ENCODE results near the gene TWIST1.

Gene TWIST1

GRCh38 chr7:19117091-19117869, at the start of gene TWIST1:
Gene TWIST1, minus strand, starts transcription at chr7:19117636. Its CDS starts 315 bp downstream, at chr7:19117321.
- peak in 1 of 2 experiments; percentile 9 for DNase-seq

GRCh38 chr7:19161671-19162070, 44.2 kb upstream of the TWIST1 start:
- no peak for TF ChIP-seq POLR2A (IDR thresholded peaks at IDR 0.05; ENCODE audit: low read length)
- TF ChIP-seq GATA1 (IDR thresholded peaks at IDR 0.05; ENCODE audit: low read depth, low read length): no peak
- no peak for DNase-seq

More at GRCh38 chr7:19117091-19117869, at the start of gene TWIST1:
- TF ChIP-seq POLR2A (IDR thresholded peaks at IDR 0.05; ENCODE audit: low read length): no peak
- TF ChIP-seq GATA1 (IDR thresholded peaks at IDR 0.05; ENCODE audit: low read depth, low read length): no peak

GRCh38 chr7:19146699-19147098, 29.3 kb upstream of the TWIST1 start:
- TF ChIP-seq POLR2A (IDR thresholded peaks at IDR 0.05; ENCODE audit: low read length): no peak
- no peak for TF ChIP-seq GATA1 (IDR thresholded peaks at IDR 0.05; ENCODE audit: low read depth, low read length)
- DNase-seq: peak in 1 of 2 experiments; percentile 0

GRCh38 chr7:19145434-19146115, 28.1 kb upstream of the TWIST1 start:
- DNase-seq: no peak
- TF ChIP-seq POLR2A (IDR thresholded peaks at IDR 0.05; ENCODE audit: low read length): no peak
- TF ChIP-seq GATA1 (IDR thresholded peaks at IDR 0.05; ENCODE audit: low read depth, low read length): no peak

DNA sequence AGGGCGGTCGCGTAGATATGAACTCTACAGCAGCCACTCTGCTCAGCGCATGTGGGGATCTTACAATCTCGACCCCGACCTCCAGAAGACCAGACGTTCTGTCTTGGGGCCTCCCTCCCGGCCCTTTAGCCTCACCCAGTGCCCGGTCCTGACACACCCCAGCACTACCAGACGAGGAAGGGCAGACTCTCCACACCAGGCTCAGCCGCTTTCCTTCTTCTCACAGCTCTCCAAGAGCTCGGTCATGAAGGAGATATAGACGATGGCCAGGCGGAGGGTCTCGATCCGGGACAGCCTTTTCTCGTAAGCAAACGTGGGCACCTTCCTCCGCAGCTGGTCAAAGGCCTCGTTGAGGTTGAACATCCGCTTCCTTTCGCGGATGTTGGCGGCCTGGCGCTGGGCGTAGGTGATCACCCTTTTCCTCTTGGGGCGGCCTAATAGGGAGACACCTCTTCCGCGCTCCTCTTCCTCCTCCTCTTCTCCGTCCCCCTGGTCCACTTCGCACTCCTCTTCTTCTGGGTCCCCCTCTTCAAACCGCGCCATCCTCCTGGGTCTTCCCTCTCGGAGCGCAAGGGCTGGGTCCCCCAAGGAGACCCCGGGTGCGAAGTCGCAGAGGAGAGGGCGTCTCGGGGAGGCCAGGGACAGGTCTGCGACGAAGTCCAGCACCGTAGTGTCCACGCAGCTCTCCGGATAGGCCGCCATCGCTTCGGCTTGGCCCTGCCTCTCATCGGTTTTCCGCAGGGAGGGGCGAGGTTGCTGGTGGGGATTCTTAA, 27.4 kb upstream of the TWIST1 start, which contains the start of gene FERD3L:
TSS of gene FERD3L (minus strand) at position 761 of the 773 bp plus-strand sequence. CDS start at position 702, 59 bp downstream.
- no peak for TF ChIP-seq POLR2A (IDR thresholded peaks at IDR 0.05; ENCODE audit: low read length)
- TF ChIP-seq GATA1 (IDR thresholded peaks at IDR 0.05; ENCODE audit: low read depth, low read length): no peak
- DNase-seq: no peak

DNA sequence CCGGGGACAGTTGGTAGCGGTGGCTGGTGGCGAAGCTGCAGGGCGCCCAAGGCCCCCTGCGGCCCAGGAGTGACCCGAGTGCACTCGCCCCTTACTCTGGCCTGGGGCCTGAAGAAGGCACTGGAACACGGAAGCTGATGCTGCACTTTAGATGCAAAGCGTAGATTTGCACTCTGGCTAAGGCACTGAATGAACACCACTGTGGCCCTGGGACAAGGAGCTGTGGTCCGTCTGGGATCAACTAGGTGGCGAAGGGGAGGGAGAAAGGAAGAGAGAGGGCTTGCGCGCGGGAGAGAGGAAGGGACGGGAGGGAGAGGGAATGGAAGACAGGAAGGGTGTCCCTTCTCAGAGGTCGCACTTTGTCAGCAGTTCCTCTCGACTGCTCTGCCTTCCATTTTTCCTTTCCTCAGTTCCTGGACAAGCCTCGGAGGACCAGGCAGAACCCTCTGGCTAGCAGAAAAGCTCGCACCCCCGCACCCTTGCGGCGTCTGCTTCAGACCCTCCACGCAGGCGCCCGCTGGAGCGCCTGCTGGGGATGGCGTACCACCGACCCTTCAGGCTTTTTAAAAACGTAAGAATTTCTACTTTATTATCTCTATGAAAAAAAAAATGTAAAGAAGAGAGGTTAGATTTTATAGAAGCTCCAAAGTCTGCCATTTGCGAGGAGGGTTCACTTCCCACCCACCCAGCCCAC, 26.6 kb upstream of the TWIST1 start:
- DNase-seq: no peak
- TF ChIP-seq POLR2A (IDR thresholded peaks at IDR 0.05; ENCODE audit: low read length): no peak
- TF ChIP-seq GATA1 (IDR thresholded peaks at IDR 0.05; ENCODE audit: low read depth, low read length): no peak

DNA sequence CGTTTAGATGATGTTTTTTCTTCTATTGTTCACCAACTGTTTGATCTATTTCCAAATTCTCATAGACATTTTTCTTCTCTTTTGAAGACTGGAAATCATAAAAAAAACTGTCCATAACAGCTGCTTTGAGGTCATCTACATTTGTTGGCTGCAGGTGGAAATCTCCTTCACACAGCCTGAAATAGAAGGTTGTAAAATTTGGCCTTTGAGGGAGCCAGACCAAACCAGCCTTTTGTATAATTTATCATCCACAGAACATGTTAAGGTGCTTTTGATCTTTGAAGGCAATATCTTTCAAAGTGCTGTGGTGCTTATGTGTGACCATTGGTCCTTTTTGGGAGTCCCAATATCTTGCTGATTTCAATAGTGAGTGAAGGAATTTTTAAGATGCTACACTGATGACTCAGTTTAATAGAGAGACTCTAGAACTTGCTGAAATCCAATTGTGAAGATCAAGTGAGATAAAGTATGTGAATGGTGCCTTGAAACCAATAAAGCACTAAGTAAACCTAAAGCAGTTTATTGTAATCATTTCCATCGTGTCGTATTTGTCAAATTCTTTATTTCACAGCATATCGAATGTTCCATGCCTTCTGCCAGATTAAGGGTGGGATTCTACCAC, 22.4 kb upstream of the TWIST1 start:
- no peak for DNase-seq
- TF ChIP-seq POLR2A (IDR thresholded peaks at IDR 0.05; ENCODE audit: low read length): no peak
- no peak for TF ChIP-seq GATA1 (IDR thresholded peaks at IDR 0.05; ENCODE audit: low read depth, low read length)

DNA sequence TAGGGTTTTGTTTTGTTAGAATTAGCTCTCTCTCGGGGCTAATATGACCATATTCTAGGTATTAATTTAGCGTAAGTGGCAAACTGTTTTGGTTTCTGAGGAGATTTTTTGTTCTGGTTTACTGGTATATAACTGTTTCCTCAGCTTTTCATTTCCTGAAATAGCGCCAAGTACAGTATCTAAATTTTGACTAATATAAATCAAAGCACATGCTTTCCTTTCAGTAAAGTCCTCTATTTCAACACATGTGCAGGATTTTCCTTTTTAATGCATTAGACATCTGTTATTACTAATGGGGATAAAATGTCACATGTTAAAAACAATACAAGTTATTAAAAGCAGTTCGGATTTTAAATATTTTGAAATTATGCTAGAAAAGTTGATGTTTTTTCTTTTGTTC, 16.4 kb upstream of the TWIST1 start:
- no peak for DNase-seq
- TF ChIP-seq GATA1 (IDR thresholded peaks at IDR 0.05; ENCODE audit: low read depth, low read length): no peak
- no peak for TF ChIP-seq POLR2A (IDR thresholded peaks at IDR 0.05; ENCODE audit: low read length)

DNA sequence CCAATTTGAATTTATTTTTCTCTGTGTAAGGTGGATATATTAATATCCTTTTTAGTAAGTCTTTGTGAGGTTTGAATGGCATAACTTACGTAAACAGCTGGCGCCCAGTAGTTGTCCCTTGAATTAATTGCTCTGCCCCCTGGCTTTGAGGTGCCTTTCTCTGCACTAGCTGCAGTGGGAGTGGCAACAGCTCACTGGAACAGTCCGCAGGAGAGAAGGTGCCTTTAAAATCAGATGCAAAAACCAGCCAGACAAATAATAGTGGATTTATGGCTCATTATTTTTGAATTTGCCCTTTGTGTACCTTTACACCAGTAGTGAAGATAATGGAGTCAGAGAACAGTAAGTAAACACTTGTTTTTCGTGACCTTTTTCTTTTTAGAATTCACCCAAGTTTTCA, 16.0 kb upstream of the TWIST1 start:
- TF ChIP-seq GATA1 (IDR thresholded peaks at IDR 0.05; ENCODE audit: low read depth, low read length): no peak
- no peak for TF ChIP-seq POLR2A (IDR thresholded peaks at IDR 0.05; ENCODE audit: low read length)
- DNase-seq: no peak

DNA sequence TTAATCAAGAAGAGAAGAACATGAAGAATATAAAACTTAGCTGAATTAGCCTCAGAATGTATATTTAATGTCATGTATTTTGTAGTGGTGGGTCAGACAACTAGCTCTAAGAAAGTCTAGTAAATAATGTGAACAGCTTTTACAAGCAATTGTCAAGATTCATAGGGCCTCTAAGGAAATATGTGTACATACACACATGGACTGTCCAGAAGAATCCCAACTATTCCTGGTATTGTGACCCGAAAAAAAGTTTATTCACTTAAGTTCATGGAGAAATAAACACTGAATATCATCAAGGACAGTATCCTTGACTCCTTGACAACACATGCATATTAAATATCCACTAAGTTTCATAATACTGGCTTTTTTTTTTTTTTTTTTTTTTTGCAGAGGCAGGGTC, 11.4 kb upstream of the TWIST1 start:
- TF ChIP-seq GATA1 (IDR thresholded peaks at IDR 0.05; ENCODE audit: low read depth, low read length) (no peak), POLR2A (IDR thresholded peaks at IDR 0.05; ENCODE audit: low read length) (no peak)
- no peak for DNase-seq

- TF ChIP-seq GATA1 (IDR thresholded peaks at IDR 0.05; ENCODE audit: low read depth, low read length) (no peak), POLR2A (IDR thresholded peaks at IDR 0.05; ENCODE audit: low read length) (no peak)
- peak in 1 of 2 experiments; percentile 1 for DNase-seq
Measured at GRCh38 chr7:19121977-19122588, 4.6 kb upstream of the TWIST1 start.

- no peak for TF ChIP-seq GATA1 (IDR thresholded peaks at IDR 0.05; ENCODE audit: low read depth, low read length)
- no peak for TF ChIP-seq POLR2A (IDR thresholded peaks at IDR 0.05; ENCODE audit: low read length)
- DNase-seq: no peak
Measured at GRCh38 chr7:19119870-19120486, 2.5 kb upstream of the TWIST1 start.
